GM06990 (cell line): ENCODE results near the gene ATL1.
A peak's percentile ranks its signal among the peaks of the same experiment; 100 is the strongest.

ENCODE experiments used
- DNase-seq: peaks from one replicate; pipeline ENCODE4 v3.0.0-alpha.2; 2011; ENCODE audit not compliant: insufficient read length; ENCODE audit errors: extremely low read depth
- H3K27me3 ChIP-seq: replicated peaks from 2 replicates; pipeline ENCODE4 v1.6.0; 2011; ENCODE audit warnings: low read length; ENCODE audit not compliant: control insufficient read depth, insufficient read depth
- H3K36me3 ChIP-seq: 2 replicates; pipeline ENCODE4 v1.5.1; 2011; ENCODE audit warnings: low read length; ENCODE audit not compliant: control insufficient read depth, insufficient read depth
- H3K4me3 ChIP-seq: replicated peaks from 2 replicates; pipeline ENCODE4 v1.5.1; 2011; ENCODE audit warnings: low read depth, mild to moderate bottlenecking, control low read depth, low read length
- TF ChIP-seq, protein P1 (sequence below): IDR thresholded peaks from 2 replicates; pipeline ENCODE4 v1.5.1; 2011; ENCODE audit warnings: low read length, control low read depth, mild to moderate bottlenecking, inconsistent platforms; ENCODE audit not compliant: insufficient read depth, poor library complexity, severe bottlenecking

The ATL1 gene

DNA sequence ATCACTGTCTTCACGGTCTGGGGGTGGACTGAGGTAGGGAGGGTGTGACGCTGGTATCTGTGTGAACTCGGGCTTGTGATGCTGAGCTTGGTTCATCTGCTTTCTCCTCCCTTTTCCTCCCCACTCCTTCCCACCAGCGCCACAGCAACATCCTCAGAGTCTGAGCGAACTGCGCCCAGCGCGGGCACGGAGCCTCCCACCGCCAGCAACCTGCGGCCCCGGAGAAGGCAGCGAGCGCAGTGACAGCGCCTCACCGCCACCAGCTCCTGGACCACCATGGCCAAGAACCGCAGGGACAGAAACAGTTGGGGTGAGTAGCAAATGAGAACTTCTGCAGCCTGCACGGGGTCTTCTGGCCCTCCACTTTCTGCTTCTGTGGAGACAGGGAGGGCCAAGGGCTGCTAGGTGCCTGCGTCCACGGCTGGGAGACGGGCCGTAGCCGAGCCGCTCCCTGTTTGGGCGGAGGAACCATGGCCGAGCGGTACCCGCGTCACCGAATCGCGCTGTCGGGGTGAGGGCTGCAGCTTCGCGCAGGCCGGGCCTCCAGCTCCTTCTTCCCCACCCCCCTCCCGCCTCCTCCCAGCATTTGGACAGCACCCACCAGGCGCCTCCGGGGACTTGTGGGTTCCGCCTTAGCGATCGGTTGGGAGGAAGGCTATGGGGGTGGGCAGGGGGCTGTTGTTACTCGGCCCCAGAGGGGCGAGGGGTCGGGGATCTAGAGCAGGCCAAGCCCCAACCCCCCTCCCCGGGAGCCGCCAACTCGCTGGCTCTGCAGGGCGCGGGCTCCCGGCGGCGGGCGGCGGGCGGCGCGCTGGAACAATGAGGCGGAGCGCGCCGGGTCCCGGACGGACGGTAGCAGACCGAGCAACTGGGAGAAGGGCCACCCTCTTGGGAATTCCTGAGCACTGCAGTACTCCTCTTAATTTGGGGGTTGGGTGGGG is at the start of gene ATL1:
ATL1 (plus strand) TSS at position 156 of the 941 bp plus-strand sequence; CDS start at position 277, 121 bp downstream.
- TF ChIP-seq, protein P1, sequence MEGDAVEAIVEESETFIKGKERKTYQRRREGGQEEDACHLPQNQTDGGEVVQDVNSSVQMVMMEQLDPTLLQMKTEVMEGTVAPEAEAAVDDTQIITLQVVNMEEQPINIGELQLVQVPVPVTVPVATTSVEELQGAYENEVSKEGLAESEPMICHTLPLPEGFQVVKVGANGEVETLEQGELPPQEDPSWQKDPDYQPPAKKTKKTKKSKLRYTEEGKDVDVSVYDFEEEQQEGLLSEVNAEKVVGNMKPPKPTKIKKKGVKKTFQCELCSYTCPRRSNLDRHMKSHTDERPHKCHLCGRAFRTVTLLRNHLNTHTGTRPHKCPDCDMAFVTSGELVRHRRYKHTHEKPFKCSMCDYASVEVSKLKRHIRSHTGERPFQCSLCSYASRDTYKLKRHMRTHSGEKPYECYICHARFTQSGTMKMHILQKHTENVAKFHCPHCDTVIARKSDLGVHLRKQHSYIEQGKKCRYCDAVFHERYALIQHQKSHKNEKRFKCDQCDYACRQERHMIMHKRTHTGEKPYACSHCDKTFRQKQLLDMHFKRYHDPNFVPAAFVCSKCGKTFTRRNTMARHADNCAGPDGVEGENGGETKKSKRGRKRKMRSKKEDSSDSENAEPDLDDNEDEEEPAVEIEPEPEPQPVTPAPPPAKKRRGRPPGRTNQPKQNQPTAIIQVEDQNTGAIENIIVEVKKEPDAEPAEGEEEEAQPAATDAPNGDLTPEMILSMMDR, result no peak
- Histone ChIP-seq H3K4me3 (peak within 1 kb of the TSS; percentile 60), H3K36me3 (no peaks in the 10 kb centered on the region), H3K27me3 (no peaks in the 10 kb centered on the region; the same call in 1 of the 2 replicates)
- peak; percentile 47 for DNase-seq

DNA sequence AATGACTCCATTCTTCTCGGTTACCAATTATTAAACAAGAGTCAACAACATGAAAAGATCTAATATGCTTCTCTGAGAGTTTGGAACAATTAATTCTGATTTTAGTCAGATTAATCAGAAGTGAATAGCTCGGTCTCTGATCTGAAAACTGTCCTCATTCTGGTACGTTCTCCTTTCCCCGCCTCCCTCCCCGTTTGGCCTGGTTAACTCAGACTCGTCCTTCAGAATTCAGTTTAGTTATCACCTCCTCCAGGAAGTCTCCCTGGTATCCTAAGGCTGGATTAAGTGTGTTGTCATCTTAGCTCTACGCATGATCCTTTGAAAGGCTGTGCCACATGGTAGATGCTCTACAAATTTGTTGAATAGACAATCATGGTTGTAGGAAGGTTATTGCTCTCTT is 49.8 kb upstream of the ATL1 start:
- no peaks in the 10 kb centered on the region for H3K27me3 ChIP-seq
- TF ChIP-seq, protein P1, result no peak
- H3K4me3 ChIP-seq, result no peak overlapping the region
- DNase-seq, result no peak
- no peaks in the 10 kb centered on the region for H3K36me3 ChIP-seq

DNA sequence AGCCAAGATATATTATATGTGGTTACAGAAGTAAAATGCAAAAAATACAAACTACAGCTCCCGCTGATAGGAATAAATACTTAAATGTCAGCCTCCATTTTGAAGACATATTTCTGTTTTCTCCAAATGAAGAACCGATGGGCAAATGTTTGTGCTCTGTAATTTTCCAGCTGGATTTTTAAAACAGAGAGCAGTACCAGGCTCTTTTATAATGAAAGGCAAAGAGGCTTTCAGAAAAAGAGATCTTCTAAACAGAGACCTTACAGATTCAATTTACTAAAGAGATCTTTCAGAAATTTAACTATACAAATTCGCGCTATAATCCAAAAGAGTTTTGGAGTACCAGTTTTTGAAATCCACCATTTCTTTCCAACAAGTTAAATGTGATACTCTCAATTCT is 47.5 kb upstream of the ATL1 start:
- H3K4me3 ChIP-seq, result no peak overlapping the region
- H3K36me3 ChIP-seq, result no peaks in the 10 kb centered on the region
- TF ChIP-seq, protein P1, result no peak
- H3K27me3 ChIP-seq, result no peaks in the 10 kb centered on the region
- DNase-seq, result no peak

DNA sequence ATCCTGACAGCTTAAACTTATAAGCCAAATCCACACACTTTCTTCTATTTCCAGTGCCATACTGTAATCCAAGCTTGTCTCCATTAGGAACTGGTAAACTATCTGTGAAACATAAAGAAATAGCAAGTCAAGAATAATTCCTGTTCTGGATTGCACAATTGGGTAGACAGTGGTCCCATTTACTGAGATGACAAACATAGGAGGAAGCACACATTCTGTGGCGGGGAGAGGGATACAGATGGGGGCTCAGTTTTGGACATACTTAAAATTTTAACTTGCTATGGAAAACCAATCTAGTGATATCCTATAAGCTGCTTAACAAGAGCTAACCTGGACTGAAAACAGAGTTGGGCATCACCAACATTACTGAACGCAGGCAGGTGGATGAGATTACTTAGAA is 43.9 kb upstream of the ATL1 start:
- no peak for DNase-seq
- Histone ChIP-seq H3K36me3 (no peaks in the 10 kb centered on the region), H3K4me3 (no peak overlapping the region), H3K27me3 (no peaks in the 10 kb centered on the region)
- TF ChIP-seq, protein P1, result no peak

DNA sequence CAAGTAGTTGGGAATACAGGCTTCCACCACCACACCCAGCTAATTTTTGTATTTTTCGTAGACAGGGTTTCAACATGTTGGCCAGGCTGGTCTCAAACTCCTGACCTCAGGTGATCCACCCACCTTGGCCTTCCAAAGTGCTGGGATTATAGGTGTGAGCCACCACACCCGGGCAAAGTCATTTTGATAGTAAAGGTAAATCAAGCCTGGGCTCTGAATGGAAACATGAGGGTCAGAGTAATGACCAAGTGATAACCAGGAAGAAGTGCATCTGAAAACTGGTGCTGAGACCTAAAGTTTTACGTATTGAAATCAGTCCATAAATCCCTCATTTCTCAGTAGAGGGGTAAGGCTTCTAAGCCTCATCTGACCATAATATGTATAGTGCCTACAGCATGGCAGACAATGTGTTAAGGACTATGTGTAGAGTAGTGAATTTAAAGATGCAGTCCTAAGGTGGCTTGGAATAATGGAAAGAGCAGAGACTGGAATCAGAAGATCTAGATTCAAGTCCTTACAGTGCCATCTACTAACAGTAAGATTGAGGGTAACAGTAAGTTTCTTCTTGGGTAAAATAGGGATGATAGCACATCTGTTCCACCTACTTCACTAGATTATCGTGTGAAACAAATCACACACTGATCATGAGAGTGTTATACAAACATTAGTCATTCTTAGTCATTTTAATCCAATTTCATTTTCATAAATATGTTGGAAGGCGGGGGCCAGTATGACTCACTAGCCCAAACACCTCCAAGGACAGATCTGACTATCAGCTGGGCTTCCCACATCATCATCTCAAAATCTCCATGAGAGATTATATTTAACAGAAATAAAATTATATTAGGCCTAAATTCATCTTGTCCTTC is 38.8 kb upstream of the ATL1 start:
- TF ChIP-seq, protein P1, result no peak
- DNase-seq, result peak; percentile 58
- Histone ChIP-seq H3K36me3 (no peaks in the 10 kb centered on the region), H3K4me3 (peak overlapping the region; percentile 39), H3K27me3 (no peaks in the 10 kb centered on the region)
